RWPE2 (cell line): ENCODE data around the gene PRDM16.

ENCODE experiments used
- ATAC-seq: fragments of 200-7000 bp; cut with Tn5 transposase; 3 replicates; pipeline ENCODE4 v1.9.1; 2021; ENCODE audit warnings: low read depth
- DNase-seq: peaks from one replicate; pipeline ENCODE4 v3.0.0-alpha.2; 2020; ENCODE audit warnings: low spot score
- H3K27ac ChIP-seq: fragments of 450-650 bp; 2 replicates; pipeline ENCODE4 v1.5.1; 2017; ENCODE audit warnings: mild to moderate bottlenecking; ENCODE audit not compliant: poor library complexity, severe bottlenecking
- H3K27me3 ChIP-seq: fragments of 250-450 bp; sonication (Bioruptor Pico); 2 replicates; pipeline ENCODE4 v1.5.1; 2021; ENCODE audit warnings: mild to moderate bottlenecking, moderate library complexity; ENCODE audit not compliant: insufficient read depth, poor library complexity, severe bottlenecking
- H3K36me3 ChIP-seq: fragments of 250-450 bp; sonication (Bioruptor Pico); 2 replicates; pipeline ENCODE4 v1.5.1; 2020; ENCODE audit warnings: low read depth, mild to moderate bottlenecking, moderate library complexity
- H3K4me1 ChIP-seq: fragments of 250-450 bp; sonication (Bioruptor Pico); 2 replicates; pipeline ENCODE4 v1.5.1; 2021; ENCODE audit warnings: mild to moderate bottlenecking, moderate library complexity; ENCODE audit not compliant: insufficient read depth, poor library complexity, severe bottlenecking
- H3K4me3 ChIP-seq: fragments of 250-450 bp; sonication (Bioruptor Pico); 2 replicates; pipeline ENCODE4 v1.5.1; 2021; ENCODE audit warnings: mild to moderate bottlenecking, moderate library complexity; ENCODE audit not compliant: severe bottlenecking
- H3K9me3 ChIP-seq: fragments of 250-450 bp; sonication (Bioruptor Pico); 2 replicates; pipeline ENCODE4 v1.5.1; 2021; ENCODE audit warnings: mild to moderate bottlenecking, moderate library complexity; ENCODE audit not compliant: severe bottlenecking
- CTCF ChIP-seq: fragments of 450-650 bp; IDR thresholded peaks from one replicate; pipeline ENCODE4 v1.5.1; 2017; ENCODE audit warnings: mild to moderate bottlenecking, moderate library complexity; ENCODE audit not compliant: poor library complexity, severe bottlenecking

PRDM16 gene

GRCh38 chr1:3185896-3186525 lies 117.0 kb downstream of the PRDM16 start:
- Histone ChIP-seq H3K4me3 (no peak overlapping the region), H3K4me1 (no peaks in the 10 kb centered on the region), H3K9me3 (no peaks in the 10 kb centered on the region), H3K27me3 (no peaks in the 10 kb centered on the region), H3K36me3 (no peaks in the 10 kb centered on the region), H3K27ac (no peak overlapping the region)
- no peak for TF ChIP-seq CTCF
- DNase-seq: no peak
- no peak for ATAC-seq

GRCh38 chr1:3186526-3186921 lies 117.5 kb downstream of the PRDM16 start:
- DNase-seq: no peak

GRCh38 chr1:3187415-3188149 lies 118.6 kb downstream of the PRDM16 start:
- no peak for ATAC-seq
- Histone ChIP-seq H3K4me3 (no peak overlapping the region), H3K4me1 (no peaks in the 10 kb centered on the region), H3K9me3 (no peaks in the 10 kb centered on the region), H3K27me3 (no peaks in the 10 kb centered on the region), H3K36me3 (no peaks in the 10 kb centered on the region), H3K27ac (no peak overlapping the region)
- no peak for DNase-seq
- TF ChIP-seq CTCF: no peak

More at GRCh38 chr1:3186526-3186921, 117.5 kb downstream of the PRDM16 start:
- Histone ChIP-seq H3K36me3 (no peaks in the 10 kb centered on the region), H3K4me3 (no peak overlapping the region), H3K9me3 (no peaks in the 10 kb centered on the region), H3K27me3 (no peaks in the 10 kb centered on the region), H3K4me1 (no peaks in the 10 kb centered on the region), H3K27ac (no peak overlapping the region)
- ATAC-seq: peak; percentile 29; the same call in 1 of the 3 replicates
- TF ChIP-seq CTCF: no peak

GRCh38 chr1:3188150-3188971 lies 119.4 kb downstream of the PRDM16 start:
- Histone ChIP-seq H3K27ac (no peak overlapping the region), H3K36me3 (no peaks in the 10 kb centered on the region), H3K9me3 (no peaks in the 10 kb centered on the region), H3K4me3 (no peak overlapping the region), H3K27me3 (no peaks in the 10 kb centered on the region), H3K4me1 (no peaks in the 10 kb centered on the region)
- DNase-seq: no peak
- ATAC-seq: no peak
- no peak for TF ChIP-seq CTCF
